Neural cell (in vitro differentiated cells): ENCODE measurements around the gene FCGBP. TPM values are rescaled to one million over a fixed set of nuclear protein-coding genes. Genes with fewer than 3 reads are reported as not detected.

Source experiments
- H2AFZ ChIP-seq: fragments of 200-600, 300-800 bp; sonication (generic), shearing (Covaris generic); 2 replicates; pipeline ENCODE4 v1.6.0; 2014; ENCODE audit warnings: low read depth, mild to moderate bottlenecking, antibody characterized with exemption, low read length, moderate library complexity
- H3F3A ChIP-seq: fragments of 200-600 bp; shearing (Covaris generic); 2 replicates; pipeline ENCODE4 v1.6.1; 2016; ENCODE audit warnings: mild to moderate bottlenecking, moderate library complexity, mixed read lengths, antibody characterized with exemption, low read length; ENCODE audit not compliant: insufficient read depth, poor library complexity, severe bottlenecking
- H3K27ac ChIP-seq: fragments of 200-600, 300-800 bp; sonication (generic), shearing (Covaris generic); 2 replicates; pipeline ENCODE4 v1.5.1; 2014; ENCODE audit warnings: mild to moderate bottlenecking, low read length, moderate library complexity
- H3K27me3 ChIP-seq: fragments of 300-800, 200-600 bp; sonication (generic), shearing (Covaris generic); 2 replicates; pipeline ENCODE4 v1.6.0; 2014; ENCODE audit warnings: mild to moderate bottlenecking, low read depth, low read length, moderate library complexity; ENCODE audit not compliant: insufficient read depth
- H3K36me3 ChIP-seq: fragments of 300-800, 200-600 bp; sonication (generic), shearing (Covaris generic); 2 replicates; pipeline ENCODE4 v1.5.1; 2014; ENCODE audit warnings: mild to moderate bottlenecking, antibody characterized with exemption, low read length, moderate library complexity; ENCODE audit not compliant: insufficient read depth
- H3K4me2 ChIP-seq: fragments of 300-800, 200-600 bp; sonication (generic), shearing (Covaris generic); 2 replicates; pipeline ENCODE4 v1.6.0; 2014; ENCODE audit warnings: mild to moderate bottlenecking, low read length
- H3K4me3 ChIP-seq: fragments of 300-800, 200-600 bp; sonication (generic), shearing (Covaris generic); 2 replicates; pipeline ENCODE4 v1.5.1; 2014; ENCODE audit warnings: mild to moderate bottlenecking, low read length, moderate library complexity
- H3K79me2 ChIP-seq: fragments of 200-600 bp; shearing (Covaris generic); replicated peaks from 2 replicates; pipeline ENCODE4 v1.6.0; 2014; ENCODE audit warnings: mild to moderate bottlenecking, low read length, moderate library complexity; ENCODE audit not compliant: insufficient read depth
- H3K9ac ChIP-seq: fragments of 300-800, 200-600 bp; sonication (generic), shearing (Covaris generic); 2 replicates; pipeline ENCODE4 v1.6.1; 2016; ENCODE audit warnings: mild to moderate bottlenecking, low read length, mixed read lengths
- H3K9me2 ChIP-seq: fragments of 200-600 bp; shearing (Covaris generic); 2 replicates; pipeline ENCODE4 v1.6.1; 2016; ENCODE audit warnings: mild to moderate bottlenecking, low read length, mixed read lengths; ENCODE audit not compliant: insufficient read depth
- H3K9me3 ChIP-seq: fragments of 200-600, 300-800 bp; sonication (generic), shearing (Covaris generic); 2 replicates; pipeline ENCODE4 v1.6.1; 2016; ENCODE audit warnings: mild to moderate bottlenecking, mixed run types, low read length, moderate library complexity, mixed read lengths
- H4K20me1 ChIP-seq: fragments of 200-600 bp; shearing (Covaris generic); 2 replicates; pipeline ENCODE4 v1.6.1; 2016; ENCODE audit warnings: mild to moderate bottlenecking, mixed run types; ENCODE audit not compliant: insufficient read depth
- CTCF ChIP-seq: fragments of 450-650 bp; IDR thresholded peaks from 2 replicates; pipeline ENCODE4 v1.5.1; 2014; ENCODE audit warnings: antibody characterized with exemption, mild to moderate bottlenecking, moderate library complexity; ENCODE audit not compliant: poor library complexity, severe bottlenecking
- EP300 ChIP-seq: fragments of 450-650 bp; conservative IDR thresholded peaks from 2 replicates; pipeline ENCODE4 v1.6.1; 2014; ENCODE audit warnings: antibody characterized with exemption, mild to moderate bottlenecking, moderate library complexity; ENCODE audit not compliant: poor library complexity, severe bottlenecking
- EZH2 ChIP-seq: fragments of 200-600, 300-800 bp; shearing (Covaris generic), sonication (generic); IDR thresholded peaks from 2 replicates; pipeline ENCODE4 v1.6.1; 2014; ENCODE audit warnings: antibody characterized with exemption, low read length, borderline replicate concordance, mild to moderate bottlenecking; ENCODE audit not compliant: insufficient read depth, poor library complexity, severe bottlenecking
- MXI1 ChIP-seq: fragments of 450-650 bp; conservative IDR thresholded peaks from 2 replicates; pipeline ENCODE4 v1.6.1; 2014; ENCODE audit warnings: antibody characterized with exemption, mild to moderate bottlenecking; ENCODE audit not compliant: poor library complexity, severe bottlenecking
- POLR2AphosphoS5 ChIP-seq: IDR thresholded peaks from 2 replicates; pipeline ENCODE4 v1.6.1; 2012
- RAD21 ChIP-seq: fragments of 450-650 bp; conservative IDR thresholded peaks from 2 replicates; pipeline ENCODE4 v1.6.1; 2014; ENCODE audit warnings: antibody characterized with exemption, mild to moderate bottlenecking, moderate library complexity
- REST ChIP-seq: IDR thresholded peaks from 2 replicates; pipeline ENCODE4 v1.6.1; 2012; ENCODE audit warnings: borderline replicate concordance
- SMC3 ChIP-seq: fragments of 450-650 bp; conservative IDR thresholded peaks from 2 replicates; pipeline ENCODE4 v1.6.1; 2014; ENCODE audit warnings: antibody characterized with exemption, mild to moderate bottlenecking, moderate library complexity; ENCODE audit not compliant: poor library complexity
- TAF1 ChIP-seq: IDR thresholded peaks from 2 replicates; pipeline ENCODE4 v1.6.1; 2012; ENCODE audit warnings: low read depth
- polyA plus RNA-seq: library from polyadenylated mRNA; depleted of rRNA; stranded (reverse); fragments of >200 nt; gene quantifications from 2 replicates; pipeline ENCODE4 v1.2.3, GENCODE V29; 2014

FCGBP gene
- polyA plus RNA-seq, 1 donor from 2014 or later = 0.26 TPM

- Histone ChIP-seq H3K27ac (no peak overlapping the region), H3K4me2 (no peak overlapping the region), H3K4me3 (no peak overlapping the region), H3K79me2 (no peaks in the 10 kb centered on the region), H3K36me3 (no peaks in the 10 kb centered on the region), H3K9me3 (no peaks in the 10 kb centered on the region), H3K9me2 (no peaks in the 10 kb centered on the region), H3K27me3 (no peaks in the 10 kb centered on the region), H2AFZ (no peak overlapping the region), H3K9ac (no peak overlapping the region), H3F3A (no peaks in the 10 kb centered on the region), H4K20me1 (no peaks in the 10 kb centered on the region)
- no peak for TF ChIP-seq CTCF
- no peak for TF ChIP-seq REST
- no peak for TF ChIP-seq SMC3
- TF ChIP-seq POLR2AphosphoS5 = no peak
- no peak for TF ChIP-seq EZH2
- TF ChIP-seq TAF1 = no peak
- TF ChIP-seq RAD21 = no peak
- TF ChIP-seq EP300 = no peak
- no peak for TF ChIP-seq MXI1
Observed at GRCh38 chr19:39953915-39954314, 19.5 kb upstream of the FCGBP start.

DNA sequence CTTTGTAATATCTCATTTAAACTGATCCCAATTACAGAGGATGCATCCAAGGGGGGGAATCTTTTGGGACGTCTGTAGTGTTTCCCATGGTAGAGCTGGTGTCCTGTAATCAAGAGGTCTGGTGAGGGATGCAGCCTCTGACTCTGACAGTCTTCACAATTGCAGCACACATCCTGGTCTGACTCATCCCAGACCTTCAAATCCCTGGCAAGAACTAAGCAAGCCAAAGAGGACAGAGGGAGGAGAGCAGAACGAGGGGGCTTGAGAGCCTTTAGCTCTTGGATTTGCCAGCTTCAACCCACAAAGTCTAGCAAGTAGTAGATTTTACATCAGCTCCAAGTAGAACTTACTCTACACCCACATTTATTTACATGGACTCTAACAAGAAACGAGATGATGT is 17.3 kb upstream of the FCGBP start:
- Histone ChIP-seq H3K9ac (no peak overlapping the region), H3F3A (no peaks in the 10 kb centered on the region), H3K79me2 (no peaks in the 10 kb centered on the region), H3K27me3 (no peaks in the 10 kb centered on the region), H3K27ac (no peak overlapping the region), H4K20me1 (no peaks in the 10 kb centered on the region), H3K36me3 (no peaks in the 10 kb centered on the region), H3K4me2 (no peak overlapping the region), H3K9me2 (no peaks in the 10 kb centered on the region), H2AFZ (no peak overlapping the region), H3K4me3 (no peak overlapping the region), H3K9me3 (no peaks in the 10 kb centered on the region)
- TF ChIP-seq RAD21 (no peak), MXI1 (no peak), EZH2 (no peak), CTCF (no peak), REST (no peak), POLR2AphosphoS5 (no peak), EP300 (no peak), SMC3 (no peak), TAF1 (no peak)
